Fibroblast of gingiva (primary cell): Measurements from ENCODE around the gene PAK1.
"Not testable (repeated sequence)": the region's sequence is repeated elsewhere in the genome, so short reads cannot be mapped to it uniquely, and the experiment has no call there.

Source experiments
- DNase-seq: peaks from one replicate; pipeline ENCODE4 v3.0.0-alpha.2; 2011; ENCODE audit warnings: low read depth

PAK1 gene

GRCh38 chr11:77303328-77303727 is 170.6 kb downstream of the PAK1 start:
- DNase-seq = no peak

GRCh38 chr11:77302752-77303151 is 171.1 kb downstream of the PAK1 start:
- DNase-seq = no peak

GRCh38 chr11:77301510-77301909 is 172.4 kb downstream of the PAK1 start, which contains the start of gene GDPD4:
TSS of gene GDPD4 (minus strand) at chr11:77301686. CDS start at chr11:77285137, 16,549 bp downstream.
- DNase-seq = no peak

GRCh38 chr11:77300695-77301094 is 173.2 kb downstream of the PAK1 start:
- no peak for DNase-seq

- not testable (repeated sequence) for DNase-seq
Measured at GRCh38 chr11:77300028-77300427, 173.9 kb downstream of the PAK1 start.

- no peak for DNase-seq
Measured at GRCh38 chr11:77299528-77299993, 174.3 kb downstream of the PAK1 start.

GRCh38 chr11:77294040-77294439 is 179.9 kb downstream of the PAK1 start:
- DNase-seq = no peak

GRCh38 chr11:77289737-77290136 is 184.2 kb downstream of the PAK1 start:
- DNase-seq = no peak

- peak; percentile 91 for DNase-seq
Measured at GRCh38 chr11:77287615-77288273, 186.2 kb downstream of the PAK1 start.

GRCh38 chr11:77287136-77287535 is 186.8 kb downstream of the PAK1 start:
- no peak for DNase-seq

- no peak for DNase-seq
Measured at GRCh38 chr11:77284476-77285468, 189.1 kb downstream of the PAK1 start.

- DNase-seq = no peak
Measured at GRCh38 chr11:77283101-77283500, 190.8 kb downstream of the PAK1 start.

- no peak for DNase-seq
Measured at GRCh38 chr11:77278595-77279506, 195.0 kb downstream of the PAK1 start.

GRCh38 chr11:77276271-77276670 is 197.6 kb downstream of the PAK1 start:
- DNase-seq = no peak
